HPDE6-E6E7 (cell line): ENCODE data around the gene UBL4A.

Experiments
- DNase-seq: peaks from one replicate; pipeline ENCODE4 v3.0.0; 2011; ENCODE audit warnings: missing footprints; ENCODE audit errors: extremely low spot score

UBL4A gene

DNA sequence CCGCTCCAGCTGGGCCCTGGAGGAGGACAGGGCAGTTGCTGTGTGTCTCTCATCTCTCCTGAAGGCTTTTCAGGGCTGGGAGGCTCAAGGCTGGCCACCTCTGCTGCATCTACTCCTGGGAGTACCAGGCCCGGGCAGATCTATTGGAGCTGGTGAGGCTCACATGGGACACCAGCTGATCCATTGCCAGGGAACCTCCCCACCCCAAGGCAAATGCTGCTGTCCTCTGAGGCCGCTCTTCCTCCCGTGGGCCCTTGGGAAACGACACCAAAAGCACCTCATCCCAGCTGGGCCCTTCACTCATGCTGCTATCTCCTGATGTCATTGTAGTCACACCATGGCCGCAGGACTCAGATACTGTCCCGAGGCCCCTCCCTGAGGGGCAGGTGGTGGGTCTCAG lies 3.6 kb downstream of the UBL4A start:
- DNase-seq: no peak

DNA sequence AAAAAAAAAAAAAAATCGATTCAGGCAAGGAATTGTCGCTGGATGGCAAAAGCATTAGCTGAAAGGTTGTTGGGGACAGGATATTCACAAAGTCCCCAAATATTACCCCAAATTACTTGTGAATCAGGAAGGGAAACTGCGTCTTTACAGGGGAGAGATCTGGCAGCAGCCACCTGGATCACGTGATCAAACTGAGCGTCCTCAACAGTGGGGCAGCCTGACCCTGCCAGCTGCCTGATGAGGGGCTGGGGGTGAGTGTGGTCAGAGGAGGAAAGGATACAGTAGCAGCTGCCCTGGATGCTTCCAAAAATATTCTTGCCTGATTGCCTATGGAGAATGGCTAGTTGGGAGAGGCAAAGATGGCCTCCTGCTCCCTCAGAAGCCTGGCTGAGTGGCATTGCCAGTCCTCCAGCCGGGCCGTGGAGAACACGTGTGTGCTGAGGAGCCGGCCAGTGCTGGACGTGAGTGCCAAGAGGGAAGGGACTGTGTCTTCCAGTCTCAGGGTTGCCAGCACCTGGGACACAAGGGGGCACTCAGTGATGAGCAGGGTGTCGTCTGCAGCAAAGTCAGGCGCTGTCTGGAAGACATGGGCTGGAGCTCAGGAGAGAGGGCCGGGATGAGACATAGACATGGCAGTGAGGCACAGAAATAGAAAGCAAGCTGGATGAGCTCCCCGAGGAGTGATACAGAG lies 4.4 kb downstream of the UBL4A start:
- no peak for DNase-seq

DNA sequence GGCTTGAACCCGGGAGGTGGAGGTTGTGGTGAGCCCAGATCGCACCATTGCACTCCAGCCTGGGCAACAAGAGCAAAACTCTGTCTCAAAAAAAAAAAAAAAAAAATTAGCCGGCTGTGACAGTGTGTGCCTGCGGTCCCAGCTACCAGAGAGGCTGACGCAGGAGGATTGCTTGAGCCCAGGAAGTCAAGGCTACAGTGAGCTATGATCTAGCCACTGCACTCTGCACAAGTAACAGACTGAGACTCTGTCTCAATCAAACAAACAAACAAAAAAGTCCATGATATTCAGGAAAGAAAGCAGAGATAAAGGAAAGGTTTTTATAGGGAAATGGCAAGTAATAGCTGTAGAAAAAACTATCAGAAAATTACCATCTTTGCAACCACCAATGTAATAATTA lies 5.2 kb downstream of the UBL4A start:
- no peak for DNase-seq

DNA sequence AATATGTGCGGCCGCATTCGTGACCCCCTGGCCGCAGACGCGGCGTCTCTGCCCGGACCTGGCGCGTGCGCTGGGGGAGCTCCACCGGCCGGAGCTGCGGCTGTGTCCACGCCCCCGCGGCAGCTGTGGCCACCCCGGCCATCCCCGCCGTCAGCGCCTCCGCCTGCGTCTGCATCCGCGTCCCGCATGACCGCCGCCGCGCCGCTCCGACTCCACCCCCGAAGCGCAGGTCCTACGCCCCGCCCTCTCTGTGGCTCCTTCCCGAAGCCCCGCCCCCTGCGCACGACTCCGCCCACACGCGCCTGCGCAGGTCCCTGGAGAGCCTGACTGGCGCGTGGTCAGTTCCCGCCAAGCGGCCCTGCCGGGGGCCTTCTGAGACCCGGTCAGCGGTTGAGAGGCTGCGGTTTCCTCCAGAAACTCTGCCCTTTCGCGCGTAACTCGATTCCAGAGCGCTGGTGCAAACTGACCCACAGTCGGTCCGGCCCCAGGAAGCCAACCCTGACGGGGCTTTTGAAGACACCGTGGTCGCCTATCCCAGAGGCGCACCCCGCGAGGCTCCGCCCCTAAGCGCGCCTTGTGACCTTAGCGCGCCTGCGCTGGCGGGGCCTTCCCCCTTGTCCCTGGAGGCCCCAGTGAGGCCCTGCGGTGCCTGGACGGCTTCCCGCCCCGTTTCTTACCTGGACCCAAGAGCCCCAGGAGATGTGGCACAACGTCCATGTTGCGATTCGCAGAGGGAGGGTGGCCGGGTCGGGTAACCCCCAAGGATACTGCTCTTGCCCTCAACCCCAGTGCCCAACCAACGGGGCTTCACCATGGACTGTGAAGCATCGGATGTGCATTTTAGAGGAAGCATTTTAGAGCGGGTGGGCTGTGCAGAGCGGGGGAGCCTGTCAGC lies 7.4 kb downstream of the UBL4A start, which contains the start of gene LAGE3:
TSS of gene LAGE3 (minus strand) at position 554 of the 895 bp plus-strand sequence. CDS start at position 188, 366 bp downstream.
- DNase-seq: peak; percentile 95

DNA sequence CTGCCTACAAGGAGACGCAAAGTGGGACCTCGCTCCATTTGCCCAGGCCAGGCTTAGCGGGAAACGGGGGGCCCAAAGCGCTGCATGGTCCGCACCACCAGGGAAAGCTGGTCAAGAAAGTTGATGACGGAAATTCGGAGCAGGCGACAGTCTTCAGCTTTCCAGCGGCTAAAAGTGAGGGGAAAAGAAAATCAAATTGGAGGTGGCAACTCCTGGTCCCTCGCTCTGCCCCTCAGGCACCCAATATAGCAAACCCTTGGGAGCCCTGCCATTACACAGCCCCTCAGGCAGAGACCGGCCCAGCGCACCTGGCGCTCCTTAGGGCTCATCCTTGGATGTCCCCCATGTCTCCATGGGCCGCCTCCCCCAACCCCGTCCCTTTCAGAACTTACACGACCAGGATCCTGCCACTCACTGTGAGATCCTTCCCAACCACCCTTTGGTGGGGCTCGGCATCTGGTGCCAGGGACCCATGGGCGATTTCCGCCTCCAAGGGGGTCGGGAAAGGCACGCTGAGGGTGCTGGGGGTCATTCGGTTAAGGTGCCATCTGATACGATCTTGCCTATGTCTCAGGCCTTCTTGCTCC lies 8.4 kb downstream of the UBL4A start:
- DNase-seq: no peak

DNA sequence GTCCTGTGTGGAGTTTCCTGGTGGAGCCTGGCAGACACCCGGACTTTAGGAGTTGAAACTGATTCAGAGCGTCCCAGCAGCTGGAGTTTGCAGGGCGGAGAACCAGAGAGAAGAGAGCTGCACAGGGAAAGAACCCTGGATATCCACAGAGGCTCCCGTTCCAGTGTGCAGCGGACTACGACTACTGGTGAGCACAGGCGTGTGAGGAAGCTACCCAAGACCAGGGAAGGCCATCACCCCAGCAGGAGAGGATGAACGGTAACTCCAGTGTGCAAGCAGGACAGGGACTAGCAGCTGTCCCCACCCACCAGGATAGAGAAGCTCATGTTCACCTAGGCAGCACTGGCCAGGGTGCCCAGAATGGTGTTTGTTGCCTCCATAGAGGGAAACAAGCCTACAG lies 9.6 kb downstream of the UBL4A start:
- no peak for DNase-seq

DNA sequence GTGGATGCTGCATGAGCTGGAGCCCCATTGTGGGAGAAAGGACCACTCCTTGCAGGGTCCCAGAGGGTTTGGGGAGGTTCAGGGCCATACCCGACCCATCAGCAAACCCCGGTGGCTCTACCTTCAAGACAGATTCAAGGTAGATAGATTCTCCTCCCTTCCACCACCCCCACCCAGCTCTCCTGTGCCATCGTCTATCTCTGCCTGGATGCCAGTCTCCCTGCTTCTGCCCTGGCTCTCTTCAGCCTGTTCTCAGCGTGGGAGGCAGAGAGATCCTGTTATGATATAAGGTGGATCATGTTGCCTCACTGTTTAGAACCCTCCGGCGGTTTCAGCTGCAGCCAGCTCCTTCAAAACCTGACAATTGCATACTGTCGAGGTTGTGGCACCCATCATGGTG lies 12.7 kb downstream of the UBL4A start:
- no peak for DNase-seq

DNA sequence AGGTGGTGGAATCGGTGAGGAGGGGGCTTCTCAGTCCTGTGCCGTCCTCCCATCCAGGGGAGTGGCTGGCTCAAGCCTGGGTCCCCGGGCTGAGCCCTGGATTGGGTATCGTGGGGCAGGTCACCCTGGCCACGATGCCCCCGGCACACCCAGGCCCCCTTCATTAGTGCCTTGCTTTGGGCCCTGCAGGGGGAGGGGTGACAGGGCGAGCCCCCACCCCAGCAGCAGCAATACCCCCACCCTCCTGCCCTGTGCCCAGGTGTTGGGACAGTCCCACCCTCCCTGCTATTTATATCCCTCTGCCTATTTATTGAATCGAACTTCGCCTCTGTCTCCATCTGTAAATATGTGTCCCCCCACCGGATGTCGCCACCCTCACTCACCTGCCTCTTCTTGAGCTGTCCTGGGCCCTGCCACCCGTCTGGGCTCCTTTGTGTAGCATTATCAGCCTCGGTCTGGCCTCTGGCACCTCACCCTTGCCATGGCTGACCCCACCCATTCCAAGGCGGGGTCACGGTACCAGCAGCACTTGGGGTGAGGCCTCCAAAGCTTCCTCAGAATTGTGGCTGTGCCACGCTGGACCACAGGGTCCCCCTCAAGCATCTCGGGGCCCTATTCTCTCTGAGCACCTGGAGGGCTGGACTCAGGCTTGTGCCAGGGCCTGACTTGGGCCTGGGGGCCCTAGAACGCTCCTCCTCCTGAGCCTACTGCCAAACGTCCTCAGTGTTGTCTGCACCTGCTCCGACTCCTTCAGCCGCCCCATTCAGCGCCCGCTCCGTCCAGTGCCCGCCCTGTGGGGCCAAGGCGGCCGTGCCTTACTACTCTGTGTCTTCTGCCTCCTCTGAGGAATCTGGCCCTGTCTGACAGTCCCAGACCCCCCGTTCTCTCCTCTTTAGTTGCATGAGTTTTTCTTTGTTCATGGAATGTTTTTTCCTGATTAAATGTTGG lies 13.5 kb downstream of the UBL4A start:
- no peak for DNase-seq

DNA sequence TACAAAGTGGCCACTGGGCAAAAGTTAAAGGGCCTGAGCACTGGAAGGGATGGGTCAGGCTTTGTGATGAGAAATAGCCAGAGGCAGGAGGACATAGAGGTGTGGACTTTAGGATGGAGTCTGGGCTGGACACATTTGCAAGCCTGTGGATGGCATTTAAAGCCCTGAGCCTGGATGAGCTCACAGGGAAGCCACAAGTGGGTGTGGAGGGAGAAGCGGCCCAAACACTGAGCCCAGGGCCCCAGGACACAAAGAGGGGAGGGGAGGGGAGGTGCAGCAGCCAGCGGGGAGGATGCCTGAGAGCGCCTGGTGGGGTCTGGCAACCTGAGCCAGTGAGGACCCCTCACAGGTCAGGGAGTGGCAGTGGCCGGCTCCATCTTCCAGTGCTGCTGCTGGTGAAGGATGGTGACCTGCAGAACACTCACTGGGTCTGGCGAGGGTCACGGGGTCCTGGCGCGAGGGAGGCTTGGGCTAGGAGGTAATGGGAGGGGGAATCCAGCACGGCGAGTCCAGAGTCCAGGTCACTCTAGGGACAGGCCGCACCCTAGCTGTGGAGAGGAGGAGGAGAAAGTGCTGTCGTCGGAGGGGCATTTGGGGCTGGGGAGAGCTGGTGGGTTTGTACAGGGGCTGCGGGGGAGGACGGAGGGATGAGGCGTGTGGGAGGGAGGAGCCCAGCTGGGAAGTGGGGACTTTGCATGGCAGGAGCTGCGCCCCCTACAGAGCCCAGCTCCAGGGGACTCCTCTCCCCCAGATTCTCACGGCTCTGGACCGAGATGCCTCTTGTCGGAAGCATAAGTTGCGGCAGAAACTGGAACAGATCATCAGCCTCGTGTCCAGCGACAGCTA lies 14.4 kb downstream of the UBL4A start:
- DNase-seq: no peak

DNA sequence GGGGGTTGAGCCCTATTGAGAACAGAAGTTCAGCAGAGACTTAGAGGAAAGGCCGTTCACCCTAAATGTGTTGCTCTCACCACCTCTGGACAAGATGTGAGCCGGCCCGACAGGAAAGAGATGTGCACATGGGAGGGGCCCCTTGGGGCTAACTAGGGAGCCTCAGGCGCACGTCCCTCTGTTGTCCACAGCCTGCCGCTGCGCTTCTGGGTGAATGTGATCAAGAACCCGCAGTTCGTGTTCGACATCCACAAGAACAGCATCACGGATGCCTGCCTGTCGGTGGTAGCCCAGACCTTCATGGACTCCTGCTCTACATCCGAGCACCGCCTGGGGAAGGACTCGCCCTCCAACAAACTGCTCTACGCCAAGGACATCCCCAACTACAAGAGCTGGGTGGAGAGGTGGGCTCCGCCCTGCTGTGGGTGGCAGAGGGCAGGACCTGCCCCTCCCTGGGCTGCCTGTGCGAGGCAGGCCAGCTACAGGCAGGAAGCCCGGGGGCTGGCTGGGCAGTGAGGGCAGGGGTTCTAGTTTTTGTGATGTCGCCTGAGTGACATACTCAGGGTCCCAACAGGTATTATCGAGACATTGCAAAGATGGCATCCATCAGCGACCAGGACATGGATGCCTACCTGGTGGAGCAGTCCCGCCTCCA lies 15.4 kb downstream of the UBL4A start:
- DNase-seq: no peak

DNA sequence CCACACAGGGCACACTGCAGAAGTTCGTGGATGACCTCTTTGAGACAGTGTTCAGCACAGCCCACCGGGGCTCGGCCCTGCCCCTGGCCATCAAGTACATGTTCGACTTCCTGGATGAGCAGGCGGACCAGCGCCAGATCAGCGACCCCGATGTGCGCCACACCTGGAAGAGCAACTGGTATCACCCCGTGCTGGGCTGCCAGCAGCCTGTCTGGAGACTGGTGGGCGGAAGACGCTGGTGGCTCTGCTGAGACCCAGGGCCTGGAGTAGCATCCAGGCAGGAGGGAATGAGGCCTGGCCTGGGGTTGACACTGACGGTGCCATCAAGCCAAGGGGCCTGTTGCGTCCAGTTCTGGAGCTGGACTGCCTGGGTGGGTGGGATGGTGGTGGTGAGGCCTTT lies 16.0 kb downstream of the UBL4A start:
- no peak for DNase-seq

DNA sequence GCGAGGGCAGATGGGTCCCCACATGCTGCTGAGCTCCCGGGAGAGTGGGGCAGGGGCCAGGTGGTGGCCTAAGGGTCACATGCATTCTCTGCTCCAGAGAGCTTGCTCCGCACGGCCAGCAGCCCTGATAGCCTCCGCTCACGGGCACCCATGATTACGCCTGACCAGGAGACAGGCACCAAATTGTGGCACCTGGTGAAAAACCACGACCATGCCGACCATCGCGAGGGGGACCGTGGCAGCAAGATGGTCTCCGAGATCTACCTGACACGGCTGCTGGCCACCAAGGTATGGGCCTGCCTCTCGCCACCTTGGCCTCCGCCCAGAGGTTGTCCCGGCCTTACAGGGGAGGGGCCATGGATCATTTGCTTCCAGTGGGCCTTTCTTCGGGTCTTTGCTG lies 16.5 kb downstream of the UBL4A start:
- DNase-seq: no peak

DNA sequence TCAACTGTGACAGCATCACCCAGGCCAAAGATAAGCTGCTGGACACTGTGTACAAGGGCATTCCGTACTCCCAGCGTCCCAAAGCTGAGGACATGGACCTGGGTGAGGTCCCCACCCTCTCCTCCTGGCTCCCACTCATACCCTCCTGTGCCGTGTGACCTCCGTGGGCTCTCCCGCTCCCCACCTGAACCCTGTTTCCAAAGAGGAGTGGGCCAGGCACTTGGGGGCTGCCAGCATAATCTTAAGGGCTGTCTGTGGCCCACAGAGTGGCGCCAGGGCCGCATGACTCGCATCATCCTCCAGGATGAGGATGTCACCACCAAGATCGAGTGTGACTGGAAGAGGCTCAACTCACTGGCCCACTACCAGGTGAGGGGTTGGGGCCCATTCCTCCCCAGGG lies 17.3 kb downstream of the UBL4A start:
- no peak for DNase-seq

DNA sequence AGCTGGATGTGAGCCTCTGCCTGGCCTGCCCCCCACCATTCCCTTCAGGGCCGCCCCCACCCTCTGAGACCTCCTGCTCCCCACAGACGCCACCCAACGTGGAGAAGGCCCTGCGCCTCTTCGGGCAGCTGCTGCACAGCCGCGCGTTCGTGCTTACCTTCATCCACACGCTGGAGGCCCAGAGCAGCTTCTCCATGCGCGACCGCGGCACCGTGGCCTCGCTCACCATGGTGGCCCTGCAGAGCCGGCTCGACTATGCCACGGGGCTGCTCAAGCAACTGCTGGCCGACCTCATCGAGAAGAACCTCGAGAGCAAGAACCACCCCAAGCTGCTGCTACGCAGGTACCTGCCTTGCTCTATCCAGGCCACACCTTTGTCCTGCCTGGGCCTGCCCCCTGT lies 18.2 kb downstream of the UBL4A start:
- no peak for DNase-seq

DNA sequence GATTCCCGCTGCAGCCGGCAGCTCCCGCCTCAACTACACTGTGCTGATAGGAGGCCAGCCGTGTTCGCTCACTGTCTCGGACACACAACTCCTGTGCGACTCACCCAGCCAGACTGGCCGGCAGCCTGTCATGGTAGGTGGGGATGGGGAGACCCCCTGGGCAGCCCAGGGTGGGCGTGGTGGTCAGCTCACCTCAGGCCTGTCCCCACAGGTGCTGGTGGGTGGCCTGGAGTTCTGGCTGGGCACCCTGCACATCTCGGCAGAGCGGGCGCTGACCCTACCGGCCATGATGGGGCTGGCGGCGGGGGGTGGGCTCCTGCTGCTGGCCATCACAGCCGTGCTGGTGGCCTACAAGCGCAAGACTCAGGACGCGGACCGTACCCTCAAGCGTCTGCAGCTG lies 18.9 kb downstream of the UBL4A start:
- DNase-seq: no peak

DNA sequence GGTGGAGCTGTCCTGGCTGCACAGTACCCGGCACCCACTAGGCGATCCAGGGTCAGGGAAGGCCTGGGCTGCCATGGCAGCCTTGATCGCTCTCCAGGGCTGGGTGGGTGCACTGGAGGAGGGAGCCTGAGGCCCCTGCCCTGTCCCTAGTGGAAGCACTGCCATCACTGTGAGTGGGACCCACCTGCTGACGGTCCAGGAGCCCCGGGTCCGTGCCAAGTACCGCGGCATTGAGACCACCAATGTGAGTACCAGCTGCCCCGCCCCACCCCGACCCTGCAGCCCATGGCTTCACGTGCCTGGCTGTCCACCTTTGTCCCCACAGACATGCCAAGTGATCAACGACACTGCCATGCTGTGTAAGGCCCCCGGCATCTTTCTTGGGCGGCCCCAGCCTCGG lies 19.5 kb downstream of the UBL4A start:
- DNase-seq: no peak

DNA sequence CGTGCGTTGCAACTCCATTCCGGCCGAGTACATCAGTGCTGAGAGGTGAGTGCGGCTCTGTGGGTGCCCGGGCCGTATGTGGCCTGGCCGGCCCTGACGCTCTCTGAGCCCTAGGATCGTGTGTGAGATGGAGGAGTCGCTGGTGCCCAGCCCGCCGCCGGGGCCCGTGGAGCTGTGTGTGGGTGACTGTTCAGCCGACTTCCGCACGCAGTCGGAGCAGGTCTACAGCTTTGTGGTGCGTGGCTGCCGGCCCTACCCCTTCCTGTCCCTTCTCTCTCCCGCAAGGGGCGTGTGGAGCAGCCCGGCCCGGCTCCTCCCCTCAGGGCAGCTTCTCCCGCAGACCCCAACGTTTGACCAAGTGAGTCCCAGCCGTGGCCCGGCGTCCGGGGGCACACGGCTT lies 20.4 kb downstream of the UBL4A start:
- DNase-seq: no peak

DNA sequence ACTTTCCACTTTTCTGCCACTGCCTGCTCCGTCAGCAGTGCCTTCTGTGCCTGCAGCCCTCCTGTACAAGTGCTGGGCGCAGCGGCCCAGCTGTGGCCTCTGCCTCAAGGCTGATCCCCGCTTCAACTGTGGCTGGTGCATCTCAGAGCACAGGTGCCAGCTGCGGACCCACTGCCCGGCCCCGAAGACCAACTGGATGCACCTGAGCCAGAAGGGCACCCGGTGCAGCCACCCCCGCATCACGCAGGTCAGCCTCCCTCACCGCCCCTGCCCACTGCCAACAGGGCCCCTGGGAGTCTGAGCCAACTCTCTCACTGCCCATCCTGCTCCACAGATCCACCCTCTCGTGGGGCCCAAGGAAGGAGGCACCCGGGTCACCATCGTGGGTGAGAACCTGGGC lies 20.8 kb downstream of the UBL4A start:
- DNase-seq: no peak

DNA sequence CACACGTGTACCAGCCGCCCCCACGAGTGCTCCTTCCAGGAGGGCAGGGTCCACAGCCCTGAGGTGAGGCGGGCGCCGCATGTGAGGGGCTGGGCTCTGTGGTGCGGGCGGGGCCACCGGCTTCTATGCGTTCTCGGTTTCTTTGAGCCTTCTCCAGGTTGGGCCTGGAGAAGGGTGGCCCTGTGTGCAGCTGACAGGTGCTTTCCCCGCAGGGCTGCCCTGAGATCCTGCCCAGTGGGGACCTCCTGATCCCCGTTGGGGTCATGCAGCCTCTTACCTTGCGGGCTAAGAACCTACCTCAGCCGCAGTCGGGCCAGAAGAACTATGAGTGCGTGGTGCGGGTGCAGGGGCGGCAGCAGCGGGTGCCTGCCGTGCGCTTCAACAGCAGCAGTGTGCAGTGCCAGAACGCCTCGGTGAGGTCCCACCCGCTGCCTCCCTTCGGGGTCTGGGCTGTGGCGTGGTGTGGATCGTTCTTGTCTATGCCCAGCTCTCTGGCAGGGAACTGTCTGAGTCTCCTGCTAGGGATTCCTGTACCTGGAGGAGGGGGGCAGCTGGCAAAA lies 21.5 kb downstream of the UBL4A start:
- DNase-seq: no peak
